ENCODE measurements around the gene SLC13A3.

SLC13A3 gene

GRCh38 chr20:46547995-46548394 is 103.3 kb downstream of the SLC13A3 start:
- no peak for TF ChIP-seq TAF1 (IDR thresholded peaks at IDR 0.05; ENCODE audit: low read depth)
- TF ChIP-seq TEAD4 (IDR thresholded peaks at IDR 0.05), result no peak
- no peak for TF ChIP-seq CREB1 (IDR thresholded peaks at IDR 0.05; ENCODE audit: low read depth)
- TF ChIP-seq YY1 (IDR thresholded peaks at IDR 0.05; ENCODE audit: low read depth), result no peak
- no peak for TF ChIP-seq TCF12 (IDR thresholded peaks at IDR 0.05; ENCODE audit: low read depth)
- no peak for TF ChIP-seq MAX (IDR thresholded peaks at IDR 0.05)

- no peak for TF ChIP-seq NFIC (IDR thresholded peaks at IDR 0.05)
- TF ChIP-seq RAD21 (IDR thresholded peaks at IDR 0.05; ENCODE audit: low read depth), result no peak
- TF ChIP-seq REST (IDR thresholded peaks at IDR 0.05; ENCODE audit: low read depth), result no peak
- TF ChIP-seq CREB1 (IDR thresholded peaks at IDR 0.05; ENCODE audit: low read depth), result no peak
- no peak for TF ChIP-seq CEBPB (IDR thresholded peaks at IDR 0.05)
- TF ChIP-seq ZBTB7A (IDR thresholded peaks at IDR 0.05; ENCODE audit: low read depth), result no peak
- no peak for TF ChIP-seq TAF1 (IDR thresholded peaks at IDR 0.05; ENCODE audit: low read depth)
- no peak for TF ChIP-seq MAX (IDR thresholded peaks at IDR 0.05)
Measured at GRCh38 chr20:46546936-46547335, 104.3 kb downstream of the SLC13A3 start.

- TF ChIP-seq ZBTB7A (IDR thresholded peaks at IDR 0.05; ENCODE audit: low read depth) (no peak), MAX (IDR thresholded peaks at IDR 0.05) (no peak), TEAD4 (IDR thresholded peaks at IDR 0.05) (no peak), NFIC (IDR thresholded peaks at IDR 0.05) (no peak), USF1 (IDR thresholded peaks at IDR 0.05) (peak; percentile 13; the same call in 1 of the 2 replicates)
Measured at GRCh38 chr20:46546298-46546697, 105.0 kb downstream of the SLC13A3 start.

- no peak for TF ChIP-seq USF1 (IDR thresholded peaks at IDR 0.05)
- no peak for TF ChIP-seq RAD21 (IDR thresholded peaks at IDR 0.05; ENCODE audit: low read depth)
- no peak for TF ChIP-seq CREB1 (IDR thresholded peaks at IDR 0.05; ENCODE audit: low read depth)
- no peak for TF ChIP-seq FOXM1 (IDR thresholded peaks at IDR 0.05; ENCODE audit: borderline replicate concordance, low read depth)
- TF ChIP-seq TCF12 (IDR thresholded peaks at IDR 0.05; ENCODE audit: low read depth), result no peak
- TF ChIP-seq EGR1 (IDR thresholded peaks at IDR 0.05), result no peak
- no peak for TF ChIP-seq YY1 (IDR thresholded peaks at IDR 0.05; ENCODE audit: low read depth)
- TF ChIP-seq TAF1 (IDR thresholded peaks at IDR 0.05; ENCODE audit: low read depth), result no peak
- no peak for TF ChIP-seq TEAD4 (IDR thresholded peaks at IDR 0.05)
- no peak for TF ChIP-seq NFIC (IDR thresholded peaks at IDR 0.05)
- no peak for TF ChIP-seq EP300 (IDR thresholded peaks at IDR 0.05; ENCODE audit: borderline replicate concordance)
- no peak for TF ChIP-seq CEBPB (IDR thresholded peaks at IDR 0.05)
- no peak for TF ChIP-seq REST (IDR thresholded peaks at IDR 0.05; ENCODE audit: low read depth)
- TF ChIP-seq ZBTB7A (IDR thresholded peaks at IDR 0.05; ENCODE audit: low read depth), result no peak
Measured at GRCh38 chr20:46545827-46546138, 105.5 kb downstream of the SLC13A3 start.

- TF ChIP-seq FOXM1 (IDR thresholded peaks at IDR 0.05; ENCODE audit: borderline replicate concordance, low read depth) (no peak), TAF1 (IDR thresholded peaks at IDR 0.05; ENCODE audit: low read depth) (no peak), EP300 (IDR thresholded peaks at IDR 0.05; ENCODE audit: borderline replicate concordance) (no peak), REST (IDR thresholded peaks at IDR 0.05; ENCODE audit: low read depth) (no peak), CREB1 (IDR thresholded peaks at IDR 0.05; ENCODE audit: low read depth) (no peak), ZBTB7A (IDR thresholded peaks at IDR 0.05; ENCODE audit: low read depth) (no peak), TCF12 (IDR thresholded peaks at IDR 0.05; ENCODE audit: low read depth) (no peak), NFIC (IDR thresholded peaks at IDR 0.05) (no peak), USF1 (IDR thresholded peaks at IDR 0.05) (no peak), CEBPB (IDR thresholded peaks at IDR 0.05) (no peak)
Measured at GRCh38 chr20:46545077-46545826, 106.0 kb downstream of the SLC13A3 start.

Measured in Ishikawa (cell line).